HepG2 (cell line): ENCODE measurements around the gene NDEL1. TPM values are rescaled to one million over a fixed set of nuclear protein-coding genes. Genes with fewer than 3 reads are reported as not detected.

Experiments
- CENPX ChIP-seq: sonication (generic); formaldehyde crosslinking; IDR thresholded peaks from 2 replicates; pipeline ENCODE4 v1.9.0; 2021; ENCODE audit warnings: mild to moderate bottlenecking, missing genetic modification reagents, moderate library complexity
- CREBL2 ChIP-seq: sonication (generic); formaldehyde crosslinking; IDR thresholded peaks from 2 replicates; pipeline ENCODE4 v1.8.1; 2023; ENCODE audit warnings: missing genetic modification reagents, mild to moderate bottlenecking, borderline replicate concordance
- FOXP4 ChIP-seq: sonication (generic); formaldehyde crosslinking; IDR thresholded peaks from 2 replicates; pipeline ENCODE4 v1.4.0; 2020; ENCODE audit warnings: missing genetic modification reagents
- HNF4A ChIP-seq: sonication (generic); formaldehyde crosslinking; IDR thresholded peaks from 2 replicates; pipeline ENCODE4 v1.4.0; 2020; ENCODE audit warnings: missing genetic modification reagents
- HNRNPK ChIP-seq: fragments of 200-400 bp; formaldehyde crosslinking; IDR thresholded peaks from 2 replicates; pipeline ENCODE4 v1.6.1; 2018; ENCODE audit warnings: low read length, low read depth, moderate library complexity, mild to moderate bottlenecking; ENCODE audit not compliant: poor library complexity, severe bottlenecking
- PITX1 ChIP-seq: sonication (generic); formaldehyde crosslinking; IDR thresholded peaks from 2 replicates; pipeline ENCODE4 v1.5.1; 2020; ENCODE audit warnings: mild to moderate bottlenecking, missing genetic modification reagents
- SP4 ChIP-seq: sonication (generic); formaldehyde crosslinking; IDR thresholded peaks from 2 replicates; pipeline ENCODE4 v1.8.1; 2023; ENCODE audit warnings: mild to moderate bottlenecking, missing genetic modification reagents
- SP5 ChIP-seq: IDR thresholded peaks from 2 replicates; pipeline ENCODE4 v1.6.1; 2016; ENCODE audit warnings: low read depth, borderline replicate concordance
- ZC3H13 ChIP-seq: sonication (generic); formaldehyde crosslinking; IDR thresholded peaks from 2 replicates; pipeline ENCODE4 v1.8.1; 2023; ENCODE audit warnings: mild to moderate bottlenecking, missing genetic modification reagents, moderate library complexity
- ZNF17 ChIP-seq: sonication (generic); formaldehyde crosslinking; IDR thresholded peaks from 2 replicates; pipeline ENCODE4 v1.5.0; 2020; ENCODE audit warnings: mild to moderate bottlenecking, missing genetic modification reagents
- ZNF205 ChIP-seq: IDR thresholded peaks from 2 replicates; pipeline ENCODE4 v1.6.1; 2018; ENCODE audit warnings: missing biosample characterization, missing genetic modification reagents
- ZNF232 ChIP-seq: sonication (generic); formaldehyde crosslinking; IDR thresholded peaks from 2 replicates; pipeline ENCODE4 v1.4.0; 2020; ENCODE audit warnings: missing genetic modification reagents, borderline replicate concordance
- ZNF609 ChIP-seq: sonication (generic); formaldehyde crosslinking; IDR thresholded peaks from 2 replicates; pipeline ENCODE4 v1.4.0; 2020; ENCODE audit warnings: mild to moderate bottlenecking, missing genetic modification reagents, borderline replicate concordance
- polyA plus RNA-seq, 8 experiments: library from polyadenylated mRNA; depleted of rRNA in 3 of 8; stranded (reverse) in 7 of 8; unstranded in 1 of 8; fragments of >200 nt; fragmentation: Illumina TruSeq in 4 of 8; extraction: Trizol in 4 of 8; gene quantifications; 2 replicates each; pipeline versions ENCODE4 v1.2.1 to v1.2.3, GENCODE V29; 2011 to 2016; ENCODE audit warnings: low read depth in 4 of 8, missing spikeins in 1 of 8, mixed read lengths in 1 of 8; ENCODE audit not compliant: insufficient read depth in 1 of 8
- total RNA-seq, 5 experiments: library from RNA; depleted of rRNA; stranded (reverse); fragments of >200 nt; fragmentation: Illumina TruSeq; extraction: Trizol; gene quantifications; 2 replicates each; pipeline ENCODE4 v1.2.3, GENCODE V29; 2016; ENCODE audit warnings: low read depth in 1 of 5
- TF ChIP-seq, protein P1 (sequence below): sonication (generic); formaldehyde crosslinking; IDR thresholded peaks from 2 replicates; pipeline ENCODE4 v1.5.1; 2020; ENCODE audit warnings: mild to moderate bottlenecking, missing genetic modification reagents, moderate library complexity
- TF ChIP-seq, protein P2 (sequence below): sonication (generic); formaldehyde crosslinking; conservative IDR thresholded peaks from 2 replicates; pipeline ENCODE4 v1.8.0; 2022; ENCODE audit warnings: mild to moderate bottlenecking, moderate library complexity, missing genetic modification reagents

The NDEL1 gene
- total and polyA plus RNA-seq, 2 of the 13 experiments (the other 11 are each of a cell fraction or from before 2014, with no cell fraction given), result 59.8 to 153 TPM

GRCh38 chr17:8436169-8436843 lies 622 bp downstream of the NDEL1 start (continued):
- TF ChIP-seq ZNF232 (no peak; the same call in 1 of the 2 replicates), HNF4A (no peak), SP4 (CRISPR knock-in tag) (no peak), ZC3H13 (CRISPR knock-in tag) (0 out of 2 replicates have a peak, but pooled peaks have one; percentile 39), ZNF205 (CRISPR knock-in tag) (0 out of 2 replicates have a peak, but pooled peaks have one; percentile 7), ZNF17 (no peak), HNRNPK (no peak), PITX1 (CRISPR knock-in tag) (no peak), CENPX (CRISPR knock-in tag) (no peak), CREBL2 (CRISPR knock-in tag) (no peak), SP5 (no peak), ZNF609 (no peak), FOXP4 (CRISPR knock-in tag) (no peak)
- TF ChIP-seq, protein P1, sequence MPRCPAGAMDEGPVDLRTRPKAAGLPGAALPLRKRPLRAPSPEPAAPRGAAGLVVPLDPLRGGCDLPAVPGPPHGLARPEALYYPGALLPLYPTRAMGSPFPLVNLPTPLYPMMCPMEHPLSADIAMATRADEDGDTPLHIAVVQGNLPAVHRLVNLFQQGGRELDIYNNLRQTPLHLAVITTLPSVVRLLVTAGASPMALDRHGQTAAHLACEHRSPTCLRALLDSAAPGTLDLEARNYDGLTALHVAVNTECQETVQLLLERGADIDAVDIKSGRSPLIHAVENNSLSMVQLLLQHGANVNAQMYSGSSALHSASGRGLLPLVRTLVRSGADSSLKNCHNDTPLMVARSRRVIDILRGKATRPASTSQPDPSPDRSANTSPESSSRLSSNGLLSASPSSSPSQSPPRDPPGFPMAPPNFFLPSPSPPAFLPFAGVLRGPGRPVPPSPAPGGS (CRISPR knock-in tag), result peak; percentile 40; the same call in 1 of the 2 replicates
- TF ChIP-seq, protein P2, sequence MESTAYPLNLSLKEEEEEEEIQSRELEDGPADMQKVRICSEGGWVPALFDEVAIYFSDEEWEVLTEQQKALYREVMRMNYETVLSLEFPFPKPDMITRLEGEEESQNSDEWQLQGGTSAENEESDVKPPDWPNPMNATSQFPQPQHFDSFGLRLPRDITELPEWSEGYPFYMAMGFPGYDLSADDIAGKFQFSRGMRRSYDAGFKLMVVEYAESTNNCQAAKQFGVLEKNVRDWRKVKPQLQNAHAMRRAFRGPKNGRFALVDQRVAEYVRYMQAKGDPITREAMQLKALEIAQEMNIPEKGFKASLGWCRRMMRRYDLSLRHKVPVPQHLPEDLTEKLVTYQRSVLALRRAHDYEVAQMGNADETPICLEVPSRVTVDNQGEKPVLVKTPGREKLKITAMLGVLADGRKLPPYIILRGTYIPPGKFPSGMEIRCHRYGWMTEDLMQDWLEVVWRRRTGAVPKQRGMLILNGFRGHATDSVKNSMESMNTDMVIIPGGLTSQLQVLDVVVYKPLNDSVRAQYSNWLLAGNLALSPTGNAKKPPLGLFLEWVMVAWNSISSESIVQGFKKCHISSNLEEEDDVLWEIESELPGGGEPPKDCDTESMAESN (CRISPR knock-in tag), result no peak
